A673 (cell line): ENCODE results near the gene PCED1A. TPM values are rescaled to one million over a fixed set of nuclear protein-coding genes. Genes with fewer than 3 reads are reported as not detected.

Experiments used
- BruUV-seq: library from RNA; stranded (reverse); fragments of 400-500 nt; replicated peaks from 2 replicates; lab custom pipeline; 2021; lab: Mats Ljungman, UMichigan
- CTCF ChIA-PET: fragments of 300-600 bp; sonication (Branson Sonifier 250); formaldehyde crosslinking; loops from one replicate; lab custom pipeline; 2022; ENCODE audit warnings: antibody characterized with exemption; lab: Charles Lee
- POLR2A ChIA-PET: fragments of 300-600 bp; sonication (Branson Sonifier 250); formaldehyde crosslinking; loops from one replicate; lab custom pipeline; 2022; ENCODE audit warnings: antibody characterized with exemption; ENCODE audit not compliant: low non-redundant PET; lab: Charles Lee
- DNase-seq: peaks from one replicate; pipeline ENCODE4 v3.0.0-alpha.2; 2015; ENCODE audit warnings: low spot score
- H3K27ac ChIP-seq: fragments of 200-600 bp; sonication (generic); 2 replicates; pipeline ENCODE4 v1.5.1; 2016; ENCODE audit warnings: mixed run types, low read depth, mild to moderate bottlenecking, mixed read lengths, antibody characterized with exemption, low read length; ENCODE audit not compliant: poor library complexity, severe bottlenecking
- H3K27me3 ChIP-seq: fragments of 200-600 bp; sonication (generic); replicated peaks from 2 replicates; pipeline ENCODE4 v1.6.1; 2017; ENCODE audit warnings: mixed run types, low read depth, mild to moderate bottlenecking, mixed read lengths, antibody characterized with exemption, low read length; ENCODE audit not compliant: insufficient read depth, poor library complexity
- H3K36me3 ChIP-seq: fragments of 200-600 bp; sonication (generic); 2 replicates; pipeline ENCODE4 v1.6.1; 2016; ENCODE audit warnings: mixed run types, mild to moderate bottlenecking, mixed read lengths, antibody characterized with exemption, low read length; ENCODE audit not compliant: insufficient read depth, poor library complexity, severe bottlenecking
- H3K4me1 ChIP-seq: fragments of 200-600 bp; sonication (generic); 2 replicates; pipeline ENCODE4 v1.6.1; 2017; ENCODE audit warnings: mixed run types, mild to moderate bottlenecking, mixed read lengths, antibody characterized with exemption, low read length; ENCODE audit not compliant: insufficient read depth, poor library complexity, severe bottlenecking
- H3K4me3 ChIP-seq: fragments of 200-600 bp; sonication (generic); 2 replicates; pipeline ENCODE4 v1.5.1; 2016; ENCODE audit warnings: low read depth, mixed run types, mild to moderate bottlenecking, mixed read lengths, low read length; ENCODE audit not compliant: poor library complexity, severe bottlenecking
- H3K9me3 ChIP-seq: fragments of 200-600 bp; sonication (generic); 2 replicates; pipeline ENCODE4 v1.6.1; 2016; ENCODE audit warnings: mixed run types, low read depth, mild to moderate bottlenecking, mixed read lengths, antibody characterized with exemption, low read length; ENCODE audit not compliant: poor library complexity, severe bottlenecking
- CTCF ChIP-seq: fragments of 300-800, 200-600 bp; sonication (generic); conservative IDR thresholded peaks from 2 replicates; pipeline ENCODE4 v1.5.1; 2017; ENCODE audit warnings: low read depth, mild to moderate bottlenecking, antibody characterized with exemption, low read length, moderate library complexity, mixed read lengths
- EZH2 ChIP-seq: fragments of 200-600 bp; sonication (generic); IDR thresholded peaks from 2 replicates; pipeline ENCODE4 v1.6.1; 2017; ENCODE audit warnings: borderline replicate concordance, low read depth, mild to moderate bottlenecking, mixed read lengths, antibody characterized with exemption, low read length; ENCODE audit not compliant: poor library complexity, severe bottlenecking
- intact Hi-C: fragments of 100-400 bp; cut with micrococcal nuclease; formaldehyde crosslinking; loops from one replicate; pipeline ENCODE4 v1.10.0; 2022; ENCODE audit not compliant: unreplicated experiment
- total RNA-seq: library from RNA; stranded (reverse); gene quantifications from 2 replicates; pipeline ENCODE4 v1.2.3, GENCODE V29; 2021

PCED1A gene
- total RNA-seq, 1 experiment from 2014 or later = 32.8 TPM

GRCh38 chr20:2869381-2869780 is 28.9 kb upstream of the PCED1A start:
- intact Hi-C loops = no loop called here
- DNase-seq = no peak
- Histone ChIP-seq H3K4me1 (peaks cover 24% of the 10 kb centered on the region), H3K27ac (no peak overlapping the region), H3K4me3 (no peak overlapping the region), H3K36me3 (peaks cover 12% of the 10 kb centered on the region), H3K9me3 (no peaks in the 10 kb centered on the region), H3K27me3 (no peaks in the 10 kb centered on the region)
- no peak for TF ChIP-seq CTCF
- no peak for TF ChIP-seq EZH2
- ChIA-PET CTCF (interaction anchor here (0.6 kb wide), 1 partner anchor 22 kb away, joined by 7 read pairs; no protein-coding TSS in a partner anchor), POLR2A (interaction anchor here (0.7 kb wide), 1 partner anchor 303 kb away, joined by 4 read pairs; no protein-coding TSS in a partner anchor)
- no TSS peak for BruUV-seq

GRCh38 chr20:2867081-2867864 is 26.8 kb upstream of the PCED1A start:
- DNase-seq = no peak
- intact Hi-C loops = no loop called here
- H3K27me3 ChIP-seq = no peaks in the 10 kb centered on the region
- no TSS peak for BruUV-seq
- POLR2A ChIA-PET = no interaction called here
- no peaks in the 10 kb centered on the region for H3K9me3 ChIP-seq
- no peak overlapping the region for H3K27ac ChIP-seq
- H3K4me1 ChIP-seq = peaks cover 16% of the 10 kb centered on the region
- CTCF ChIA-PET = no interaction called here
- H3K36me3 ChIP-seq = peaks cover 12% of the 10 kb centered on the region
- no peak for TF ChIP-seq EZH2
- TF ChIP-seq CTCF = no peak
- H3K4me3 ChIP-seq = no peak overlapping the region

- H3K4me1 ChIP-seq = peaks cover 12% of the 10 kb centered on the region
- H3K27ac ChIP-seq = no peak overlapping the region
- DNase-seq = no peak
- no peaks in the 10 kb centered on the region for H3K27me3 ChIP-seq
- CTCF ChIA-PET = no interaction called here
- BruUV-seq = no TSS peak
- H3K4me3 ChIP-seq = no peak overlapping the region
- H3K9me3 ChIP-seq = no peaks in the 10 kb centered on the region
- intact Hi-C loops = no loop called here
- peaks cover 12% of the 10 kb centered on the region for H3K36me3 ChIP-seq
- POLR2A ChIA-PET = no interaction called here
- no peak for TF ChIP-seq CTCF
Observed at GRCh38 chr20:2866236-2866635, 25.8 kb upstream of the PCED1A start.
